ENCODE data around the gene CABP2. TPM values are rescaled to one million over a fixed set of nuclear protein-coding genes. Genes with fewer than 3 reads are reported as not detected.

The CABP2 gene
- total and polyA plus RNA-seq, 10 of the 15 experiments (the other 5 are each of a cell fraction or from before 2014, with no cell fraction given) = not detected

- TF ChIP-seq SIN3A (IDR thresholded peaks at IDR 0.05; ENCODE audit: low read depth, low read length) (no peak), IKZF1 (conservative IDR thresholded peaks at IDR 0.05) (peak; percentile 74), ZSCAN29 (IDR thresholded peaks at IDR 0.05) (no peak), MXI1 (IDR thresholded peaks at IDR 0.05; ENCODE audit: low read depth, low read length) (0 out of 2 replicates have a peak, but pooled peaks have one; percentile 47), E2F4 (IDR thresholded peaks at IDR 0.05; ENCODE audit: low read depth, low read length) (no peak), POLR2AphosphoS2 (IDR thresholded peaks at IDR 0.05; ENCODE audit: low read depth, low read length) (no peak), ZNF207 (IDR thresholded peaks at IDR 0.05; ENCODE audit: borderline replicate concordance) (no peak), ZNF217 (IDR thresholded peaks at IDR 0.05) (peak; percentile 100), PAX8 (IDR thresholded peaks at IDR 0.05) (peak; percentile 89; the same call in 1 of the 2 replicates), IKZF2 (IDR thresholded peaks at IDR 0.05) (peak; percentile 69 to 75; a peak in 2 of 4 replicates), SMAD5 (IDR thresholded peaks at IDR 0.05; ENCODE audit: low read depth) (no peak), RUNX3 (IDR thresholded peaks at IDR 0.05; ENCODE audit: low read length) (peak; percentile 92), BCL11A (IDR thresholded peaks at IDR 0.05; ENCODE audit: low read depth, low read length) (peak; percentile 9; the same call in 1 of the 2 replicates), EP300 (IDR thresholded peaks at IDR 0.05; ENCODE audit: borderline replicate concordance in 1 of 2, control insufficient read depth in 1 of 2, low read depth in 2 of 2, low read length in 2 of 2) (peak; percentile 58 to 70; a peak in 3 of 4 replicates), JUNB (IDR thresholded peaks at IDR 0.05) (peak; percentile 81), SREBF1 (IDR thresholded peaks at IDR 0.05; ENCODE audit: low read length) (peak; percentile 82), CUX1 (IDR thresholded peaks at IDR 0.05; ENCODE audit: insufficient replicate concordance, low read depth, low read length) (peak; percentile 52), CBX3 (IDR thresholded peaks at IDR 0.05; ENCODE audit: borderline replicate concordance, low read depth) (no peak), ATF7 (IDR thresholded peaks at IDR 0.05; ENCODE audit: low read depth) (peak; percentile 81), NR2F1 (conservative IDR thresholded peaks at IDR 0.05) (peak; percentile 87), NBN (IDR thresholded peaks at IDR 0.05) (peak; percentile 52; the same call in 1 of the 2 replicates), SKIL (IDR thresholded peaks at IDR 0.05; ENCODE audit: low read depth, poor library complexity, severe bottlenecking) (peak; percentile 89), HCFC1 (IDR thresholded peaks at IDR 0.05; ENCODE audit: low read length) (no peak), POU2F2 (IDR thresholded peaks at IDR 0.05; ENCODE audit: borderline replicate concordance, low read depth, low read length) (peak; percentile 92; the same call in 2 of the 3 replicates)
These were observed 38.8 kb upstream of the CABP2 start (continued) for GRCh38 chr11:67561971-67562619.
